Medulla oblongata (tissue), 1 donor: ENCODE measurements around the gene TTC3.
"Not testable (repeated sequence)": the region's sequence is repeated elsewhere in the genome, so short reads cannot be mapped to it uniquely, and the experiment has no call there.

Experiments
- DNase-seq: peaks from one replicate; pipeline ENCODE4 v3.0.0-alpha.2; 2015; ENCODE audit errors: extremely low spot score

Gene TTC3

DNA sequence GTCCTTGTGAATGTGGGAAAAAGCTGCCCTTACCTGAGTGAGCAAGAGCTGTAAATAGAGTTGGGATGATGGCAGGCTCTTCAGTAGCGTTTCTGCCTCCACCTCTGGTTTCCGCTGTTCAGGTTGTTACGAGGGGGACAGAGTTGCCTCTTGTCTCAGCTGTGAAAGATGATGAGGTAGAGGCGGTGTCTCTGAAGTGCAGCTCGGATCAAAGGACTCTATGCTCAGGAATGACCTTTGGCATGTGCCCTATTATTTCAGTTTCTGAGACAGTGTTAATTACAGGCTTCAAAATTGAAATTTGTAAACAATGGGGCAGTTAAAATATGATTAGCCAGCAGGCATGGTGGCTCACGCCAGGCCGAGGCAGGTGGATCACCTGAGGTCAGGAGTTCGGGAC lies 123.8 kb downstream of the TTC3 start:
- DNase-seq: no peak

DNA sequence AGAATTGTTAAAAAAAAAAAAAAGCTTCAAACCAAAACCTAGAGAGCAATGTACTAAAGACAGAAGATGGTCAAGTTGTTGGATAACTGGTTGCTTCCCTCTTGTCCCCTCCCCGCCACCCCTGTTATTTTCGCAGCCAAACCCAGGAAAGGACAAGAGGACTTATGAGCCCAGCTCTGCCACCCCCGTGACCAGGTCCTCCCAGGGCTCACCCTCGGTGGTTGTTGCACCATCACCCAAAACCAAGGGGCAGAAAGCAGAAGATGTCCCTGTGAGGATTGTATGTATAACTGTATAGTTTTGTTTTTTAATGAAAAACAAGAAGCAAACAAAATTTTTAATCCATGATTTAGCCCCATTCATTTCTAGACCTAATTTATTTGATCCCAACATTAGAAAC lies 124.7 kb downstream of the TTC3 start:
- no peak for DNase-seq

DNA sequence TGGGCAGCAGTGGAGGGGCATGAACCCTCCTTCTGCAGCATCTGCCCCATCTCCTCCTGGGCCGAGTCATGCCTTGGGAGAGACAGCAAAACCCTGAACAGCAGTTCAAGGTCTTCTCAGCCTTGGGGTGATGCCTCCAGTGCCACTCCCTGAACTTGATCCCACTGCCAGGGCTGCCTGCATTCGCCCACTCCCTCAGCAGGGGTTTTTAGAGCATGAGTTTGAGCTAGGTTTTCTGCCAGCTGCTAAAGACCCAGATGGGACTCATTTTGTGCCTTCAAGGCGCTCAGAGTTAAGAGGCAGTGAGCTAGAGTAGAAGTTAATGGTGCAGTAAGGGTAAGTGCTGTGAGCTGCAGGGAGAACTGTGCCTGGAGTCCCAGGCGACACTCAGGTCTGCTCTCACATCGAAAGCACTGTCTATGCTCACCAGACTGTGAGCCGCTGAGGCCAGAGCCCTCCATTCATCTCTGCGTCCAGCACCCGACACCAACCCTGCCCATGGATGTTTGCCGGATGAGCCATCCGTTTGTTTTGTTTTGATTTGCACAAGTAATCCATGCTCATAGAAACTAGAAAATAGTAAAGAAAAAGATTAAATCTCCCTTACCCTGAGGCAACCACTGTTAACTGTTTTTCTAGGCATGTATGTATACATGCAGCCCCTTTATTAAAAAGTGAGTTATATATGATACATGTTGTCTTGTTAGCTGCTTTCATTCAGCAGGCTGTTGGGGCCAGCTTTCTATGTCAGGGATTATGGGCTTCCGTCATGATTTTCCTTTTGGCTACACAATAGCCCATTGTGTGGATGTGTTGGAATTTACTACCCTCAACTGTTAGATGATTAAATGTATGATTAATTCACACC lies 126.2 kb downstream of the TTC3 start:
- DNase-seq: peak; percentile 19

DNA sequence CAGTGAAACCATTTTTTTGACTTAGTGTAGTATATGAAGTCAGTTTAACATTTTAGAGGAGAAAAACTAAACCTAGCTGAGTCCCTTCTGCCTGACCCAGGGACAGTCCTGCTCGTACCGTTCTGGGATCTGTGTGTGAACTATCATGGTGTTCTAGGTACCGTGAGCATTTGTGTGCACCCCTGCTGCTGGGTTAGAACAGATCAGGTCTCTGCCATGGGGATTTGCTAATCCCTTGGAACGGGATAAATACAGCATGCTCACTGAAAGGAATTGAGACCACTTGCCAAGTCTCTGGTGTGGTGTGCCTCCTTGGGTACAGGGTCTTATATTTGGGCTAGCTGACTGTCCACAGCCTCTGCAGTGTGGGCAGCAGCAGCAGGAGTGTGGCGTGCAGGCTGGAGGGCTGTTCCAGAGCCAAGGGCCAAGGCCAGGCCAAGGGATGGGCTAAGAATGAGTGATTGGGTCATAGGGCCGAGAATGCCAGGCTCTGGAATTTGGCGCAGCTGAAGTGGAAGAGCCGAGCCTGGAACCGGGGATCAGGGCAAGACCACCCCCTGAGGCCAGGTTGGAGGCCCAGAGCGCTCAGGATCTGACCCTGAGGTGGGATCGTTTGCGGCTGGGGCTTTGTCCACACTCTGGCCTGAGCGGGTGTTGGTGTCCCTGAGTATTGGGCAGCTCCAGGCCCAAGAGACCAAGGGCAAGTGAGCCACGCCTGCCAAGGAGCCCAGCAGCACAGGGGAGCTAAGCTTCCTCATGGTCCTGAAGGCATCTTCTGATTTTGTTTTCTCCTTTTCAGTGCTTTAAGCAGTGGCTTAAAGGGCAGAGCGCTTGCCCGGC lies 127.8 kb downstream of the TTC3 start:
- DNase-seq: no peak

DNA sequence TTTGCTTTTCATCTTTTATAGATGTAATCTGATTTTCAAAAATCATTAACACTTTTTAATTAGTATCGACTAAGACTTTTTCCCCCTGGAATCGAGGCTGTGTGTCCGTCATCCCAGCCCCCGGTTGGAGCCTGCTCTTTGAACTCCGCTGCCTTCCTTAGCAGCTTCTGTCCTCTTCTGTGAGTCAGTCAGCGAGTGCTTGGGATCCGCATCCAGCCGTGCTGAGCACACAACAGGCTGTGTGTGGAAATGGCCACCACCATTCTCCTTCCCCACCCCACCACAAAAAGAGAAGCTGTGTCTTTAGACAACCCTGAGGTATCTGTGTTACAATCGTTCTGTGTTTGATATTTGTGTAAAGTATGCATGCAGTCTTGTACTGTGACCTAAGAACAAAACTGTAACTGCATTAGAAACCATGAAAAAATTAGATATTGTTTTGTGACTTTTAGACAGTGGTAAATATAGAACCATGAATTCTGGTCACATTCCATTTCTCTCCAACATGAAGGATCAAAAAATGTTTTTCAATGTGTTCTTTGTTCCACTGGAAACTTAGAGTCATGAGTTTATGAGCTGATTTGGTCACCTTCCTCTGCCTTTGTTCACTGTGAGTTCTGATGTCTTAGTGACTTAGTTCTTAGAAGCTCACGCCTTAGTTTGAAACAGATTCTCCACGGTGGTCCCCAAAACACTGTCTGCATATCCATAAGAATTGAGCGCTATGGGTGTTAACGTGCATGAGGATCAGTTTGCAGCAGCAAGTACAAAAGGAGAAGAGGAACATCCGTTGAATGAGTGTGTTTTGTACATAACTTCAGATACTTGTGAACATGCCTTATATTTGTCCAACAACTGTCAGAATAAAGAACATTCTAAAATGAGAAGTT lies 129.4 kb downstream of the TTC3 start:
- no peak for DNase-seq

DNA sequence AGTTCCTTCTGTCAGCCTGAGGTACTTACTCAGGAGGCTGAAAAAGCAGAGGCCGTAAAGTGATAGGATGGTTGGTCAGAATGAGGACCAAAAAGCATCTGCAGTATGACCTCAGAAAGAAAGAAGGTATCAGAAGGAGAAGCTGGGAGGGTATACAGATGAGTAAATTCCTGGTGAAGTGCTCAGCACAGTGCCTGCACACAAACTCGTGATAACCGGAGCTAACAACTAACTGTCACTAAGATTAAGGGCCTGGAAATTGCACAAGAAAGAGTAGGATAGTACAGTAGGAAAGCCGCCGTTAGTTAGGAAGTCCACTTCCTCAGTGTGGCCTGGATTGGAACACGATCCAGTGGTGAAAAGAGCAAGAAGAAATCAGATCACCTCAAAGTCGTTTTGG lies 131.5 kb downstream of the TTC3 start:
- DNase-seq: no peak

DNA sequence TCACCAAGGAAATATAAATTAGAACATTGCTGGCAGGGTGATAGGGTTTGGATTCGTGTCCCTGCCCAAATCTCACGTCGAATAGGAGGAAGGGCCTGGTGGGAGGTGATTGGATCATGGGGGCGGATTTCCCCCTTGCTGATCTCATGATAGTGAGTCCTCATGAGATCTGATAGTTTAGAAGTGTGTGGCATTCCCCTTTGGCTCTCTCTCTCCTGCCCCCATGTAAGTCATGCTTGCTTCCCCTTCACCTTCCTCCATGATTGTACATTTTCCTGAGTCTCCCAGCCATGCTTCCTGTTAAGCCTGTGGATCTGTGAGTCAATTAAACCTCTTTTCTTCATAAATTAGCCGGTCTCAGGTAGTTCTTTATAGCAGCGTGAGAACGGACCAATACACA lies 133.4 kb downstream of the TTC3 start:
- no peak for DNase-seq

DNA sequence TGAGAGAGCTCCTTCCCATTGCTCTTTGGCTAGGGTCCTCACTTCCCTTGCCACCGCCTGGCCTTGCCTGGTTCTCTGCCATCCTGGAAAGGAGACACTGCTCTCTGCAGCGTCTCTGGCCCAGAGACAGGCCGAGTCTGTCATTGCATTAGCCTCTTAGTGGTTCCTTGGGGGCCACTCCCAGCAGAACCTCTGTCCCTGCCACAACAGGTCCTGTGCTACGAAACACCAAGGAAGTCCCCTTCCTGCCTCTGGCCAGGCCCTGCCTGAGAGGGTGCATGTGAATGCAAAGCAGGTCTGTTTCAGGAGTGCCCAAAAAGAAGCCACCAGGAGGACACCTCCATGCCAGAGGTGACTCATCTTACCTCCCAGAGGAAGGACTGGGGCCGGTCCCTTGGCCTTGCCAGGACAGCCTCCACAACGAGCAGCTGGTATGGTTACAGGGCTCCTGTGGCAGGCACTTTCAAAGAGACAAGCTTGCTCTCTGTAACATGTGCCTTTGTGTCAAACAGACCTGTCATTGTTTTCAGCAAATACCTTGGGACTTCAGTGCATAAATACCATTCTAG lies 134.5 kb downstream of the TTC3 start:
- peak; percentile 55 for DNase-seq

DNA sequence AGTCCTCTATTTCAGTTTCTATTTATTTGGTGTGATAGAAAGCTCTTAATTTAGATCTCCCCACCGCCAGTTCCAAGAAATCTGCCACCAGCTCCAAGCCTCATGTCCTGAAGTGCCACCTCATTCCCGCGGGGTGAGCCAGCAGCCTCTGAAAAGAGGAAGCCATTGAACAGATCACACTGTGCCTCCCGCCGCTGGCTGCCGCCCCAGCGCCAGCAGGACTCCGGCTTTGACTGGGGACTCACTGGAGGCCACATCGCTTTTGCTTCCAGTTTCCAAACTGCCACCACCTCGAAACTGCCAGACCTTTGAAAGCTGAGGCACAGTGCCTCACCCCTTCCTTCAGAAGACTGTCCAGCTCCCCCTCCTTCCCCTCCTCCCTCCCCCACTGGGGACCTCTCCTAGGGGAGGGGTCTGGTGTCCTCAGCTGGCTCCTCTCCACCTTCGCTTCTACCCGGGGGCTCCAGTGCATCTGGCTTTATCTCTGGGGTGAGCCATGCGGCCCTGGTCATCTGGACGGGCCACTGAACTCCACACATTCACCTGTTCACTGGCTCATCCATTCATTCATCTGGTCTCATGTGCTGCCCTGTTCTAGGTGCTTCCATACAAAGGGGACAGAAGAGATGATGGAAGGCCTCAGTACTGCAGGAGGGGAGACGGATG lies 135.1 kb downstream of the TTC3 start:
- DNase-seq: peak; percentile 91

DNA sequence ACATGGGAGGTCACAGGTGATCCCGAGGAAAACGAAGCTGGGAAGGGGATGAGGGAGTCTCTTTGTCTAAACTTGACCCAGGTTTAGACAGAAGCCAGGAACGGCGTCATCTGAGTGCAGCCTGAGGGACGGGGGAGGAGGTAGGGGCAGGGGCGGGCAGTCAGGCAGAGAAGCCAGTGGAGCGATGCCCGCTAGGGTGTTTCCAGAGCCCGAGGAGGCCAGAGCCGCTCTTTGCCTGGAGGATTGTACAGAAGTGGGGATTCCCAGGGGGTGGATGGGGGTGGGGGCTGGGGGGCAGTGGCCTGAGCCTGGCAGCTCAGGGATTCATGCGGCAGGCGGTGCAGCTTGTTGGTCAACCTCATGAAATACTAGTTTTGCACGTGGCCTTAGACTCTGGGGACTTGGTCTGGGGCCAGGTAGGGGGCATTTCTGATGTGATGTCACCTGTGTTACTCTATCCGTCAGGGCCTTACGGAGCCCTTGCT lies 135.7 kb downstream of the TTC3 start:
- peak; percentile 54 for DNase-seq

DNA sequence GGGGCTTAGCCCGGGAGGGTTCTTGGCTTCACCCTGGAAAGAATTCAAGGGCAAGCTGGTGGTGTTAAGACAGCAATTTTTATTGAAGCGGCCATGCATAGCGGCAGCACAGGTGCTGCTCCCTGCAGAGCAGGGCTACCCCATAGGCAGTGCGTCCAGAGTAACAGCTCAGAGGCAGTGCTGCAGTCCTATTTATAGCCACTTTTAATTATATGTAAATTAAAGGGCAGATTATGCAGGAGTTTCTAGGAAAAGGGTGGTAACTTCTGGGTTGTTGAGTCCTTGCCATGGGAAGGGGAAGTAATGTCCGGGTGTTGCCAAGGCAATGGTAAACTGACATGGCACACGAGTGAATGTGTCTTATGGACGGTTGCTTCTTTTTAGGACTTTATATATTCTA lies 137.1 kb downstream of the TTC3 start:
- no peak for DNase-seq

DNA sequence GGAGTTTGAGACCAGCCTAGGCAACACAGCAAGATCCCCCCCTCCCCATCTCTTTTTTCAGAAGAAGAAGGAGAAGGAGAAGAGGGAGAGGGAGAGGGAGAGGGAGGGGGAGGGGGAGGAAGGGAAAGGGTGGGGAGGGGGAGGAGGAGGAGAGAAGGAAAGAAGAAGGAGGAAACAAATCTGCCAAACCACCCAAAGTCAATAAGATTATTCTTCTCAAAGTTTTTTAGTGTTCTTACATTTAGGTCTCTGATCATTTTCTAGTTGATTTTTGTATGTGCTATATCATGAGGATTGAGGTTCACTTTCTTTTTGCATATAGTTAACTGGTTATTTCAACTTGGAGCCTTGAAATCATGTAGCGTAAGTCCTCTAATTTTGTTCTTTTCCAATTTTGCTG lies 137.7 kb downstream of the TTC3 start:
- no peak for DNase-seq

DNA sequence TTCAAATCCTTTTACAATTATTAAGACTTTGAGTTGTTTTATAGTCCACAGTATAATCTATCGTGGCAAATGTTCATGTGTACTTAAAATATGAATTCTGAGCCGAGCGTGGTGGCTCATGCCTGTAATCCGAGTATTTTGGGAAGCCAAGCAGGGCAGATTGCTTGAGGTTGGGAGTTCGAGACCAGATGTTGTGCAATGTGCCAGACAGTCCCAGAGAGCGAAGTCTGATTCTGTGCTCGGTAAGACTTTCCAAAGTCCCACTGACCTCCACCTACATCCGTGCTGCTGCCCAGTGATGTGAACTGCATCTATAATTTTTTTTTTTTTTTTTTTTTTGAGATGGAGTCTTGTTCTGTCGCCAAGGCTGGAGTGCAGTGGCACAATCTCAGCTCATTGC lies 141.9 kb downstream of the TTC3 start:
- no peak for DNase-seq

DNA sequence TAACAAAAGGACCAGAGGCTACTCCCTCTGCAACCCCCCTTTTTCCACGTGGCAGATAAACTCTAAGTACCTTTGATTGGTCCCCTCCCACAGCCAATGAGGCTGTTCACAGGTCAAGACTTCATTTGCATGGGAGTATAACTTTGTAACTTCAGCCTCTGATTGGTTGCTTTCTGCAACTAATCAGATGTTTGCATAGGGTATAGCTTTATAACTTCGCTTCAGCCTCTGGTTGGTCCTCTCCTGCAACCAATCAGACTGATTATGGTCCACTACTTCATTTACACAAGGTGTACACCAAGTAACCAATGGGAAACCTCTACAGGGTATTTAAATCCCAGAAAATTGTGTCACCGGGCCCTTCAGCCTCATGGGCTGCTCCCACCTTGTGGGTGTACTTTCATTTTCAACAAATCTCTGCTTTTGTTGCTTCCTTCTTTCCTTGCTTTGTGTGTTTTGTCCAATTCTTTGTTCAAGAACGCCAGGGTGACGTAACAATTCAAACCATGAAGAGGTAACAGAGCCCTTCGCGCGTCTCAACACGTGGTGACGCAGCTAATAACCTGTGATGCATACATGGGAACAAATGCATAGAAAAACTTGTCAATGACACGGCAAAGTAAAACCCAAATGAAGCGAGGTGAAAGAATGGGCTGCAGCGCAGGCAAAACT lies 146.8 kb downstream of the TTC3 start:
- DNase-seq: no peak

DNA sequence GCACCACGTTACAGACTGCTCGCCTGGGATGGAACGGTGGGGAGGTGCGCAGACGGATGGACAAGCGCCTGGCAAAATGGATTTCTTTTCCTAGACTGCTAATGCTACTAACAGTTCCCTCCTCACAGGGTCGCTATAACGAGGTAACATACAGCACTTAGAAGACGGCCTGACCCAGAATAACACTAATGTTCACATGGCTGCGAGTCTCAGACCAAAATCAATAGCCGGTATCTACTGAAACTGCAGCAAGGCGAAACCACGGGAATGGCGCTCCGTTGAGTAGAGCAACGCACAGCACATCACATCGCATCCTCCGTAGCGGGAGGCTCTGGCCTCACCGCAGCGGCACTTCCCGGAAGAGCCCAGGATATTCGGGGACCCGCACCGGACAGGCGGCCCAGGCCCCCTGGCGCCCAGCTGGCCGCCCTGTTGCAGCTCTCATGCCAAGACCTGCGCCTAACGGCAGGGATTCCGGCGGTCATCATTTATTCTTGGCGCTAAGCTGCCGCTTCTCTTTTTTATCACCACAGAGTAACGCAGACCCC lies 147.5 kb downstream of the TTC3 start:
- peak; percentile 43 for DNase-seq

DNA sequence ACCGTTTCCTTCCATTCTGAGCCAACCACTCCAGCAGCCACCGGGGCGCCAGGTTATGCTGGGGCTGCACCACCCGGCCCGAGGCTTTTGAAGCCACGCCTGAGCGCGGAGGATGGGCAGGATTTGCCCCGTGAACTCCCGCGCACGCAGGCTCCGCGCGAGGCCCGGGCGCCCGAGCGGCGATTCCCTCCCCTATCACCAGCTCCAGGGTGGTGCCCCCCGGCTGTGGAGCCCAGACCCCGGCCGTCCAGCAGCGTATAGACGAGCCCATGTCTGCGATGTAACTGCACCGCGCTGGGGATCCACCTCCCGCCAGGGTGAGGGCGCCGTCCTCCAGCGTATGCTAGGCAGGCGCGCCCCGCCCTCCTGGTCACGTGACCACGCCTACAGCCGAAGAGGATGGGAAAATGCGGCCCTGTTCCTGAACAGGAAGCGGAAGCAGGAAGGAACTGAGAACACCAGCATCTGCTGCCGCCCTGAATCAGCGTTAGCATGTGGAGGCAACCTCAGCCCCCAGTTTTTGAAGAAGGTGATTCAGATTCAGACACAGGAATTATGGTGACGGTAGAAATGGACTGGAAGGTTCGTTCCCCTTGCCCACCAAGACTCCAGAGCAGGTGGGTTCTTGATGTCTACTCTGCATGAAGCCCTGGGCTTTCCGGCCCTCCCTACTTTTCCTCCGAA lies 148.1 kb downstream of the TTC3 start:
- peak; percentile 96 for DNase-seq

DNA sequence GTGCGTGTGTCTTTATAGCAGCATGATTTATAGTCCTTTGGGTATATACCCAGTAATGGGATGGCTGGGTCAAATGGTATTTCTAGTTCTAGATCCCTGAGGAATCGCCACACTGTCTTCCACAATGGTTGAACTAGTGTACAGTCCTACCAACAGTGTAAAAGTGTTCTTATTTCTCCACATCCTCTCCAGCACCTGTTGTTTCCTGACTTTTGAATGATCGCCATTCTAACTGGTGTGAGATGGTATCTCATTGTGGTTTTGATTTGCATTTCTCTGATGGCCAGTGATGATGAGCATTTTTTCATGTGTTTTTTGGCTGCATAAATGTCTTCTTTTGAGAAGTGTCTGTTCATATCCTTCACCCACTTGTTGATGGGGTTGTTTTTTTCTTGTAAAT lies 149.2 kb downstream of the TTC3 start:
- not testable (repeated sequence) for DNase-seq

DNA sequence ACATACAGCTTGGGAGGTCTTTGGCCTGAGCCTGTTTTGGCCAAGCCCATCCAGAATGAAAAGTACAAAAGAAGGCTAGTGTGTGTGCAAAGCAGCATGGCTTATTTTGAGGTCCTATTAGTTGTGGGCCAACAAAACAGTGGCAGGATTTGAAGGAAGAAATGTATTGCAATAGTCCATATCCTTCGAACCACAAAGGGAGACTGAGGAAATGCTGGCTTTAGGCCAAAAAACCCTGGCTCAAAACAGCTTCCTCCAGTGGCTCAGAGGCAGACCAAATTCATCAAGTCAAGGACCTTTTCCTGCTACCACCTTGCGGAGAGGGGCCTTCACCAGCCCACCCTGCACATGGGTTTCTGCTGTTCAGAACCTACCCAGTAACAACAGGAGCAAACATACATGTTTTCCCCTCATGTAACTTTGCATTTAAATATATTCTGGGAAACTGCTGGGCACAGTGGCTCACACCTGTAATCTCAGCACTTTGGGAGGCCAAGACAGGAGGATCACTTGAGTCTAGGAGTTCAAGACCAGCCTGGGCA lies 150.8 kb downstream of the TTC3 start:
- no peak for DNase-seq
